Measurements from ENCODE around the gene AGO1. TPM values are rescaled to one million over a fixed set of nuclear protein-coding genes. Genes with fewer than 3 reads are reported as not detected.
A peak's percentile ranks its signal among the peaks of the same experiment; 100 is the strongest.

AGO1 gene
- total RNA-seq, 2 experiments from 2014 or later: 15.2 to 16.3 TPM

GRCh38 chr1:35931446-35932157, 48.6 kb downstream of the AGO1 start:
- ChIA-PET POLR2A (interaction anchor here (0.5 to 2.5 kb wide), 23 partner anchors 9 to 900 kb away, joined by 3 to 23 read pairs (median 5); partner anchors contain the start of genes ADPRS, AGO1, CLSPN and KIAA0319L), CTCF (interaction anchor here (1.1 to 1.2 kb wide), 2 partner anchors 49 to 218 kb away, joined by 4 to 7 read pairs; partner anchors contain the start of genes AGO1 and TRAPPC3)
- H3K27ac ChIP-seq (ENCODE audit: low read depth in 1 of 2, low read length in 2 of 2): peak overlapping the region; percentile 81 to 97
- no peaks in the 10 kb centered on the region for H3K27me3 Mint-ChIP-seq
- intact Hi-C loops (cut with DNase I, micrococcal nuclease): loop anchor here (1.0 to 5.0 kb wide), 3 partner anchors 48 to 1079 kb away; partner anchors contain the start of genes AGO1 (in 2 of the 2) and TRAPPC3 (in 1 of the 2)
- H3K9me3 ChIP-seq (ENCODE audit: control insufficient read depth in 1 of 2, insufficient read depth in 1 of 2, low read length in 2 of 2): no peaks in the 10 kb centered on the region
- ATAC-seq (ENCODE audit: poor library complexity) (no peak), DNase-seq (peak in 3 of 14 experiments; percentile 4 to 52 (median 14))
- no peaks in the 10 kb centered on the region for H3K9me3 Mint-ChIP-seq
- peak overlapping the region; percentile 94 for H3K4me3 Mint-ChIP-seq
- peak overlapping the region; percentile 96 for H3K27ac Mint-ChIP-seq
- no peak for TF ChIP-seq CTCF (IDR thresholded peaks at IDR 0.05)
- H3K36me3 ChIP-seq (ENCODE audit: insufficient read depth, low read length): no peaks in the 10 kb centered on the region
- no peaks in the 10 kb centered on the region for H3K27me3 ChIP-seq (ENCODE audit: control insufficient read depth in 1 of 2, insufficient read depth in 2 of 2, low read length in 2 of 2)
- no peaks in the 10 kb centered on the region for H3K36me3 Mint-ChIP-seq (ENCODE audit: low read depth)
- H3K4me1 Mint-ChIP-seq (ENCODE audit: low read depth): peaks cover 44% of the 10 kb centered on the region
- H3K4me3 ChIP-seq (ENCODE audit: low read length): peak overlapping the region; percentile 78
- H3K4me1 ChIP-seq (ENCODE audit: insufficient read depth, low read length): peaks cover 19% of the 10 kb centered on the region

- Histone ChIP-seq H3K9me3 (ENCODE audit: control insufficient read depth in 1 of 2, insufficient read depth in 1 of 2, low read length in 2 of 2) (no peaks in the 10 kb centered on the region), H3K4me3 (ENCODE audit: low read length) (peak overlapping the region; percentile 78), H3K36me3 (ENCODE audit: insufficient read depth, low read length) (no peaks in the 10 kb centered on the region), H3K4me1 (ENCODE audit: insufficient read depth, low read length) (peaks cover 19% of the 10 kb centered on the region), H3K27me3 (ENCODE audit: control insufficient read depth in 1 of 2, insufficient read depth in 2 of 2, low read length in 2 of 2) (no peaks in the 10 kb centered on the region), H3K27ac (ENCODE audit: low read depth in 1 of 2, low read length in 2 of 2) (no peak overlapping the region)
- no peak for TF ChIP-seq CTCF (IDR thresholded peaks at IDR 0.05)
- peaks cover 44% of the 10 kb centered on the region for H3K4me1 Mint-ChIP-seq (ENCODE audit: low read depth)
- POLR2A ChIA-PET: interaction anchor here (0.5 to 1.7 kb wide), 4 partner anchors 43 to 304 kb away, joined by 3 to 4 read pairs (median 3); no protein-coding TSS in a partner anchor
- CTCF ChIA-PET: interaction anchor here (1.2 kb wide), 1 partner anchor 217 kb away, joined by 4 read pairs; the partner anchor contains the start of gene TRAPPC3
- H3K9me3 Mint-ChIP-seq: no peaks in the 10 kb centered on the region
- ATAC-seq (ENCODE audit: poor library complexity): no peak
- H3K36me3 Mint-ChIP-seq (ENCODE audit: low read depth): no peaks in the 10 kb centered on the region
- peak overlapping the region; percentile 94 for H3K4me3 Mint-ChIP-seq
- H3K27ac Mint-ChIP-seq: peak overlapping the region; percentile 96
- no peaks in the 10 kb centered on the region for H3K27me3 Mint-ChIP-seq
- DNase-seq: no peak
- intact Hi-C loops (cut with DNase I, micrococcal nuclease): loop anchor here (1.0 to 5.0 kb wide), 3 partner anchors 49 to 1080 kb away; partner anchors contain the start of genes AGO1 (in 1 of the 2) and TRAPPC3 (in 1 of the 2)
These were observed 49.2 kb downstream of the AGO1 start for GRCh38 chr1:35932158-35932636.

- Mint-ChIP-seq H3K4me1 (ENCODE audit: low read depth) (peaks cover 44% of the 10 kb centered on the region), H3K4me3 (peak overlapping the region; percentile 94), H3K27me3 (no peaks in the 10 kb centered on the region), H3K36me3 (ENCODE audit: low read depth) (no peaks in the 10 kb centered on the region), H3K9me3 (no peaks in the 10 kb centered on the region), H3K27ac (peak overlapping the region; percentile 96)
- Histone ChIP-seq H3K9me3 (ENCODE audit: control insufficient read depth in 1 of 2, insufficient read depth in 1 of 2, low read length in 2 of 2) (no peaks in the 10 kb centered on the region), H3K4me1 (ENCODE audit: insufficient read depth, low read length) (peaks cover 19% of the 10 kb centered on the region), H3K36me3 (ENCODE audit: insufficient read depth, low read length) (no peaks in the 10 kb centered on the region), H3K27ac (ENCODE audit: low read depth in 1 of 2, low read length in 2 of 2) (no peak overlapping the region), H3K4me3 (ENCODE audit: low read length) (no peak overlapping the region), H3K27me3 (ENCODE audit: control insufficient read depth in 1 of 2, insufficient read depth in 2 of 2, low read length in 2 of 2) (no peaks in the 10 kb centered on the region)
- no peak for TF ChIP-seq CTCF (IDR thresholded peaks at IDR 0.05)
- POLR2A ChIA-PET: no interaction called here
- CTCF ChIA-PET: interaction anchor here (1.0 kb wide), 1 partner anchor 11 kb away, joined by 3 read pairs; no protein-coding TSS in a partner anchor
- ATAC-seq (ENCODE audit: poor library complexity) (no peak), DNase-seq (no peak)
- intact Hi-C loops (cut with DNase I, micrococcal nuclease): loop anchor here (1.0 to 5.0 kb wide), 3 partner anchors 50 to 1081 kb away; partner anchors contain the start of genes AGO1 (in 1 of the 2) and TRAPPC3 (in 1 of the 2)
These were observed 49.9 kb downstream of the AGO1 start for GRCh38 chr1:35932941-35933340.

Data from CD4-positive, alpha-beta T cell (primary cell).